Measurements from ENCODE around the gene PLCB3. TPM values are rescaled to one million over a fixed set of nuclear protein-coding genes. Genes with fewer than 3 reads are reported as not detected.

PLCB3 gene
- total and polyA plus RNA-seq, 2 of the 13 experiments (the other 11 are each of a cell fraction or from before 2014, with no cell fraction given), result 7.5 to 13.8 TPM

- no peak for TF ChIP-seq ZFYVE20 (CRISPR knock-in tag; IDR thresholded peaks at IDR 0.05; ENCODE audit: borderline replicate concordance, low read depth)
- TF ChIP-seq ZBTB10 (CRISPR knock-in tag; IDR thresholded peaks at IDR 0.05; ENCODE audit: borderline replicate concordance), result no peak
- no peak for TF ChIP-seq MZF1 (CRISPR knock-in tag; IDR thresholded peaks at IDR 0.05; ENCODE audit: borderline replicate concordance)
- TF ChIP-seq ZNF33B (CRISPR knock-in tag; IDR thresholded peaks at IDR 0.05), result no peak
- TF ChIP-seq POLR2AphosphoS2 (IDR thresholded peaks at IDR 0.05; ENCODE audit: low read depth, low read length), result no peak
- TF ChIP-seq ELK4 (CRISPR knock-in tag; IDR thresholded peaks at IDR 0.05; ENCODE audit: borderline replicate concordance), result no peak
- TF ChIP-seq CREB3 (CRISPR knock-in tag; IDR thresholded peaks at IDR 0.05), result no peak
- no peak for TF ChIP-seq ZNF616 (CRISPR knock-in tag; IDR thresholded peaks at IDR 0.05; ENCODE audit: low read depth)
- no peak for TF ChIP-seq XBP1 (CRISPR knock-in tag; IDR thresholded peaks at IDR 0.05)
- peak; percentile 61; the same call in 1 of the 2 replicates for TF ChIP-seq AKAP8 (CRISPR knock-in tag; IDR thresholded peaks at IDR 0.05)
- TF ChIP-seq ZNF44 (CRISPR knock-in tag; IDR thresholded peaks at IDR 0.05), result 0 out of 2 replicates have a peak, but pooled peaks have one; percentile 4
- TF ChIP-seq ZNF451 (CRISPR knock-in tag; IDR thresholded peaks at IDR 0.05), result no peak
- peak; percentile 47; the same call in 1 of the 2 replicates for TF ChIP-seq POLR2AphosphoS5 (IDR thresholded peaks at IDR 0.05; ENCODE audit: low read depth, low read length)
- no peak for TF ChIP-seq NFYC (CRISPR knock-in tag; IDR thresholded peaks at IDR 0.05)
- TF ChIP-seq PHF20 (CRISPR knock-in tag; IDR thresholded peaks at IDR 0.05), result no peak; the same call in none of the 2 replicates
- TF ChIP-seq ZNF615 (CRISPR knock-in tag; IDR thresholded peaks at IDR 0.05; ENCODE audit: borderline replicate concordance), result no peak
- no peak for TF ChIP-seq ZSCAN5A (CRISPR knock-in tag; IDR thresholded peaks at IDR 0.05; ENCODE audit: borderline replicate concordance)
- no peak for TF ChIP-seq GATA4 (IDR thresholded peaks at IDR 0.05; ENCODE audit: borderline replicate concordance, low read depth)
- no peak for TF ChIP-seq E2F2 (CRISPR knock-in tag; IDR thresholded peaks at IDR 0.05; ENCODE audit: borderline replicate concordance)
- no peak; the same call in 1 of the 2 replicates for TF ChIP-seq SOX5 (CRISPR knock-in tag; IDR thresholded peaks at IDR 0.05; ENCODE audit: borderline replicate concordance)
Observed at GRCh38 chr11:64305691-64306562, 54.6 kb downstream of the PLCB3 start (continued).
